Activated CD4-positive, alpha-beta memory T cell treated with anti-CD3 and anti-CD28 coated beads, Interleukin-2, amount 10 ng/mL, durations not matched to agents 7 days and 5 days (primary cell): ENCODE data around the gene CACNA1H. TPM values are rescaled to one million over a fixed set of nuclear protein-coding genes. Genes with fewer than 3 reads are reported as not detected.

Experiments used
- CTCF ChIA-PET: fragments of 350-600 bp; sonication (Branson Sonifier 250); formaldehyde crosslinking; loops from one replicate; lab custom pipeline; 2021; ENCODE audit warnings: antibody characterized with exemption, inconsistent platforms; lab: Charles Lee
- POLR2A ChIA-PET: fragments of 350-600 bp; sonication (Branson Sonifier 250); formaldehyde crosslinking; loops from one replicate; lab custom pipeline; 2021; ENCODE audit warnings: antibody characterized with exemption; lab: Charles Lee
- DNase-seq: peaks from one replicate; pipeline ENCODE4 v3.0.0-alpha.2; 2020
- H3K27ac Mint-ChIP-seq: one replicate; pipeline ENCODE4 v1.8.0; 2021; ENCODE audit warnings: mild to moderate bottlenecking, mixed read lengths
- H3K27me3 Mint-ChIP-seq: one replicate; pipeline ENCODE4 v1.8.0; 2021; ENCODE audit warnings: mixed read lengths
- H3K36me3 Mint-ChIP-seq: one replicate; pipeline ENCODE4 v1.8.0; 2021; ENCODE audit warnings: low read depth, mixed read lengths
- H3K4me1 Mint-ChIP-seq: one replicate; pipeline ENCODE4 v1.8.0; 2021; ENCODE audit warnings: mixed read lengths
- H3K4me3 Mint-ChIP-seq: one replicate; pipeline ENCODE4 v1.8.0; 2021; ENCODE audit warnings: mild to moderate bottlenecking, mixed read lengths
- H3K9me3 Mint-ChIP-seq: one replicate; pipeline ENCODE4 v1.8.0; 2021; ENCODE audit warnings: mixed read lengths
- total RNA-seq, 2 experiments: library from RNA; stranded (reverse); gene quantifications; one replicate each; pipeline ENCODE4 v1.2.3, GENCODE V29; 2021

Gene CACNA1H
- total RNA-seq, 2 experiments from 2014 or later = 0.58 to 0.83 TPM

DNA sequence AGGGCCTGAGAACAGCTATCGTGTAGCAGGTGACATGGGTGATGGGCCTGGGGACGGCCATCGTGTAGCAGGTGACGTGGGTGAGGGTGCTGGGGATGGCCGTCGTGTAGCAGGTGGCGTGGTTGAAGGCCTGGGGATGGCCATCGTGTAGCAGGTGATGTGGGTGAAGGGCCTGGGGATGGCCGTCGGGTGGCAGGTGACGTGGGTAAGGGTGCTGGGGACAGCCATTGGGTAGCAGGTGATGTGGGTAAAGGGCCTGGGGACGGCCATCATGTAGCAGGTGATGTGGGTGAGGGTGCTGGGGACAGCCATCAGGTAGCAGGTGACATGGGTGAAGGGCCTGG is 118.4 kb downstream of the CACNA1H start:
- H3K36me3 Mint-ChIP-seq = no peaks in the 10 kb centered on the region
- no peak overlapping the region for H3K27ac Mint-ChIP-seq
- ChIA-PET CTCF (no interaction called here), POLR2A (no interaction called here)
- no peaks in the 10 kb centered on the region for H3K4me1 Mint-ChIP-seq
- peaks cover under 1% of the 10 kb centered on the region for H3K9me3 Mint-ChIP-seq
- H3K4me3 Mint-ChIP-seq = no peak overlapping the region
- DNase-seq = no peak
- H3K27me3 Mint-ChIP-seq = peaks cover 1% of the 10 kb centered on the region

Other genes with a start within 250 kb of the CACNA1H start
- 10 to 100 TPM; 21.3 to 22.6 TPM for gene LMF1, start 182.1 kb upstream of the CACNA1H start, total RNA-seq
- gene SOX8, start 171.3 kb upstream of the CACNA1H start, total RNA-seq = under 1 TPM; 0.10 to 0.13 TPM
- gene SSTR5, start 80.4 kb upstream of the CACNA1H start, total RNA-seq = not detected
- gene C1QTNF8, start 56.9 kb upstream of the CACNA1H start, total RNA-seq = not detected
- gene TPSG1, start 72.2 kb downstream of the CACNA1H start, total RNA-seq = not detected
- not detected for gene TPSB2, start 77.1 kb downstream of the CACNA1H start, total RNA-seq
- not detected for gene TPSAB1, start 87.6 kb downstream of the CACNA1H start, total RNA-seq
- gene TPSD1, start 103.0 kb downstream of the CACNA1H start, total RNA-seq = not detected
- gene UBE2I, start 156.5 kb downstream of the CACNA1H start, total RNA-seq = 100 to 1,000 TPM; 198 to 199 TPM
- gene BAIAP3, start 180.5 kb downstream of the CACNA1H start, total RNA-seq = 1 to 10 TPM; 3.4 to 3.9 TPM
- 10 to 100 TPM; 40.6 to 46.0 TPM for gene TSR3, start 198.8 kb downstream of the CACNA1H start, total RNA-seq
- gene GNPTG, start 198.8 kb downstream of the CACNA1H start, total RNA-seq = 10 to 100 TPM; 32.5 to 33.4 TPM